DND-41 (cell line): ENCODE results near the gene NDUFB4.

ENCODE experiments used
- ATAC-seq: fragments of 200-7000 bp; cut with Tn5 transposase; 3 replicates; pipeline ENCODE4 v1.9.1; 2021; ENCODE audit warnings: low read depth; ENCODE audit not compliant: insufficient read depth
- DNase-seq: peaks from one replicate; pipeline ENCODE4 v3.0.0-alpha.2; 2020
- H2AFZ ChIP-seq: 2 replicates; pipeline ENCODE4 v1.6.0; 2012; ENCODE audit warnings: low read depth, low read length
- H3K27ac ChIP-seq: 2 replicates; pipeline ENCODE4 v1.5.1; 2012; ENCODE audit warnings: low read length, inconsistent platforms
- H3K27me3 ChIP-seq: fragments of 200-600 bp; sonication (generic); 2 replicates; pipeline ENCODE4 v1.6.0; 2012; ENCODE audit warnings: low read length, mild to moderate bottlenecking, inconsistent platforms; ENCODE audit not compliant: insufficient read depth, poor library complexity
- H3K36me3 ChIP-seq: 2 replicates; pipeline ENCODE4 v1.5.1; 2012; ENCODE audit warnings: low read length, inconsistent platforms; ENCODE audit not compliant: insufficient read depth
- H3K4me1 ChIP-seq: 2 replicates; pipeline ENCODE4 v1.5.1; 2012; ENCODE audit warnings: mild to moderate bottlenecking, low read length; ENCODE audit not compliant: insufficient read depth
- H3K4me2 ChIP-seq: 2 replicates; pipeline ENCODE4 v1.6.0; 2012; ENCODE audit warnings: mild to moderate bottlenecking, moderate library complexity, low read length, inconsistent platforms; ENCODE audit not compliant: insufficient read depth
- H3K4me3 ChIP-seq, 2 experiments: fragments of 200-600 bp in 1 of 2; shearing (Covaris generic) in 1 of 2; 2 replicates each; pipeline ENCODE4 v1.5.1; 2012 to 2016; ENCODE audit warnings: inconsistent platforms in 2 of 2, low read length in 2 of 2, mild to moderate bottlenecking in 2 of 2, low read depth in 1 of 2, moderate library complexity in 1 of 2
- H3K79me2 ChIP-seq: 2 replicates; pipeline ENCODE4 v1.6.0; 2012; ENCODE audit warnings: low read length, inconsistent platforms; ENCODE audit not compliant: insufficient read depth
- H3K9ac ChIP-seq: 2 replicates; pipeline ENCODE4 v1.6.0; 2012; ENCODE audit warnings: low read depth, mild to moderate bottlenecking, inconsistent platforms, low read length, moderate library complexity
- H3K9me3 ChIP-seq: 2 replicates; pipeline ENCODE4 v1.5.1; 2012; ENCODE audit warnings: low read length, moderate library complexity, mild to moderate bottlenecking, inconsistent platforms; ENCODE audit not compliant: insufficient read depth, severe bottlenecking
- H4K20me1 ChIP-seq: 2 replicates; pipeline ENCODE4 v1.6.0; 2012; ENCODE audit warnings: low read length; ENCODE audit not compliant: insufficient read depth
- CTCF ChIP-seq: IDR thresholded peaks from 2 replicates; pipeline ENCODE4 v1.5.1; 2012; ENCODE audit warnings: borderline replicate concordance, low read length, moderate library complexity, mild to moderate bottlenecking; ENCODE audit not compliant: poor library complexity, severe bottlenecking; ENCODE audit errors: extremely low read depth
- EZH2 ChIP-seq: IDR thresholded peaks from 3 replicates; pipeline ENCODE4 v1.6.1; 2012; ENCODE audit warnings: borderline replicate concordance, low read depth, mild to moderate bottlenecking, moderate library complexity, low read length, inconsistent platforms; ENCODE audit not compliant: severe bottlenecking

The NDUFB4 gene

GRCh38 chr3:120569222-120570057, 26.7 kb upstream of the NDUFB4 start:
- TF ChIP-seq EZH2 = no peak
- TF ChIP-seq CTCF = no peak
- Histone ChIP-seq H3K79me2 (no peaks in the 10 kb centered on the region), H3K27me3 (peaks cover 12% of the 10 kb centered on the region)

GRCh38 chr3:120572027-120572426, 24.1 kb upstream of the NDUFB4 start:
- Histone ChIP-seq H3K9ac (no peak overlapping the region), H3K27me3 (no peaks in the 10 kb centered on the region), H4K20me1 (no peaks in the 10 kb centered on the region), H3K9me3 (no peaks in the 10 kb centered on the region), H3K36me3 (no peaks in the 10 kb centered on the region), H3K4me1 (no peaks in the 10 kb centered on the region), H3K4me3 (no peak overlapping the region), H2AFZ (no peak overlapping the region), H3K79me2 (no peaks in the 10 kb centered on the region), H3K4me2 (no peak overlapping the region), H3K27ac (no peak overlapping the region)
- ATAC-seq = no peak
- TF ChIP-seq EZH2 = no peak
- no peak for TF ChIP-seq CTCF
- no peak for DNase-seq

More at GRCh38 chr3:120569222-120570057, 26.7 kb upstream of the NDUFB4 start:
- no peak overlapping the region for H3K27ac ChIP-seq
- H3K4me3 ChIP-seq = no peak overlapping the region
- no peak overlapping the region for H2AFZ ChIP-seq
- no peaks in the 10 kb centered on the region for H3K4me1 ChIP-seq
- DNase-seq (no peak), ATAC-seq (no peak)
- no peak overlapping the region for H3K9ac ChIP-seq
- no peak overlapping the region for H3K4me2 ChIP-seq
- no peaks in the 10 kb centered on the region for H3K36me3 ChIP-seq
- no peaks in the 10 kb centered on the region for H3K9me3 ChIP-seq
- no peaks in the 10 kb centered on the region for H4K20me1 ChIP-seq

- H3K4me1 ChIP-seq = no peaks in the 10 kb centered on the region
- no peak for DNase-seq
- peaks cover 3% of the 10 kb centered on the region for H3K27me3 ChIP-seq
- H3K79me2 ChIP-seq = no peaks in the 10 kb centered on the region
- H3K36me3 ChIP-seq = no peaks in the 10 kb centered on the region
- no peak for TF ChIP-seq CTCF
- TF ChIP-seq EZH2 = no peak
- H3K9me3 ChIP-seq = no peaks in the 10 kb centered on the region
- no peaks in the 10 kb centered on the region for H4K20me1 ChIP-seq
- no peak overlapping the region for H2AFZ ChIP-seq
- H3K4me2 ChIP-seq = no peak overlapping the region
- no peak overlapping the region for H3K27ac ChIP-seq
- H3K9ac ChIP-seq = no peak overlapping the region
- no peak overlapping the region for H3K4me3 ChIP-seq
- ATAC-seq = no peak
Observed at GRCh38 chr3:120587332-120587975, 8.7 kb upstream of the NDUFB4 start.
